Prostate gland (tissue), 2 donors: ENCODE data around the gene HELB.

Experiments
- CTCF ChIP-seq, 4 experiments: fragments of 200-600 bp in 2 of 4; fragments of 450-650 bp in 2 of 4; sonication (generic) in 2 of 4; IDR thresholded peaks; 1 replicate in 3 of 4; 2 replicates in 1 of 4; pipeline ENCODE4 v1.5.1; 2016 to 2019; ENCODE audit warnings: antibody characterized with exemption in 4 of 4, mild to moderate bottlenecking in 2 of 4, moderate library complexity in 2 of 4
- POLR2A ChIP-seq: fragments of 450-650 bp; IDR thresholded peaks from one replicate; pipeline ENCODE4 v1.6.1; 2016; ENCODE audit warnings: antibody characterized with exemption, mild to moderate bottlenecking
- POLR2AphosphoS5 ChIP-seq: sonication (generic); formaldehyde crosslinking; IDR thresholded peaks from one replicate; pipeline ENCODE4 v1.6.1; 2017; ENCODE audit warnings: antibody characterized with exemption

- TF ChIP-seq CTCF (IDR thresholded peaks at IDR 0.05): no peak
- TF ChIP-seq POLR2AphosphoS5: no peak
- TF ChIP-seq POLR2A: no peak
Observed at GRCh38 chr12:66255737-66256136, 46.6 kb upstream of the HELB start.
